Panc1 (cell line): Measurements from ENCODE around the gene CHDH. TPM values are rescaled to one million over a fixed set of nuclear protein-coding genes. Genes with fewer than 3 reads are reported as not detected.

Source experiments
- ATAC-seq: fragments of 200-7000 bp; cut with Tn5 transposase; 2 replicates; pipeline ENCODE4 v1.9.1; 2020; ENCODE audit warnings: mild to moderate bottlenecking, moderate library complexity
- BruUV-seq: library from RNA; stranded (reverse); fragments of 400-500 nt; replicated peaks from 2 replicates; lab custom pipeline; 2021; lab: Mats Ljungman, UMichigan
- CTCF ChIA-PET: fragments of 300-600 bp; sonication (Branson Sonifier 250); formaldehyde crosslinking; loops from one replicate; lab custom pipeline; 2022; ENCODE audit warnings: antibody characterized with exemption; lab: Charles Lee
- POLR2A ChIA-PET: fragments of 300-600 bp; sonication (Branson Sonifier 250); formaldehyde crosslinking; loops from one replicate; lab custom pipeline; 2022; ENCODE audit warnings: antibody characterized with exemption; lab: Charles Lee
- DNase-seq: peaks from one replicate; pipeline ENCODE4 v3.0.0-alpha.2; 2010; ENCODE audit warnings: low read depth, low spot score
- H3K27ac ChIP-seq: 2 replicates; pipeline ENCODE4 v1.5.1; 2011; ENCODE audit warnings: mild to moderate bottlenecking, low read length, inconsistent platforms
- H3K27me3 ChIP-seq: fragments of 200-500 bp; sonication (Bioruptor generic); 2 replicates; pipeline ENCODE4 v1.6.0; 2014; ENCODE audit warnings: low read length, inconsistent platforms; ENCODE audit not compliant: control insufficient read depth, insufficient read depth
- H3K36me3 ChIP-seq: fragments of 200-500 bp; sonication (Bioruptor generic); 2 replicates; pipeline ENCODE4 v1.5.1; 2014; ENCODE audit warnings: inconsistent platforms, mild to moderate bottlenecking, low read length, moderate library complexity; ENCODE audit not compliant: control insufficient read depth, insufficient read depth
- H3K4me1 ChIP-seq: 2 replicates; pipeline ENCODE4 v1.5.1; 2011; ENCODE audit warnings: inconsistent platforms, mild to moderate bottlenecking, low read length, moderate library complexity; ENCODE audit not compliant: control insufficient read depth, insufficient read depth
- H3K4me3 ChIP-seq, 2 experiments: 2 replicates each; pipeline ENCODE4 v1.5.1; 2011 to 2012; ENCODE audit warnings: low read depth in 2 of 2, low read length in 2 of 2, mild to moderate bottlenecking in 2 of 2, inconsistent platforms in 1 of 2, moderate library complexity in 1 of 2
- H3K9me3 ChIP-seq: fragments of 200-500 bp; sonication (Bioruptor generic); 2 replicates; pipeline ENCODE4 v1.5.1; 2014; ENCODE audit warnings: low read depth, mild to moderate bottlenecking, inconsistent platforms, low read length, moderate library complexity; ENCODE audit not compliant: control insufficient read depth, insufficient read depth
- POLR2AphosphoS5 ChIP-seq: IDR thresholded peaks from 2 replicates; pipeline ENCODE4 v1.6.1; 2012; ENCODE audit warnings: mild to moderate bottlenecking, low read depth, low read length, moderate library complexity
- SIN3A ChIP-seq: IDR thresholded peaks from 2 replicates; pipeline ENCODE4 v1.6.1; 2012; ENCODE audit warnings: low read depth, mild to moderate bottlenecking, low read length, moderate library complexity, borderline replicate concordance; ENCODE audit not compliant: insufficient read depth
- TCF7L2 ChIP-seq: IDR thresholded peaks from 2 replicates; pipeline ENCODE4 v1.6.1; 2011; ENCODE audit warnings: mild to moderate bottlenecking, low read depth, low read length, inconsistent platforms
- in situ Hi-C: cut with HindIII; loops from 2 replicates; pipeline ENCODE4 v1.10.0; 2016; ENCODE audit warnings: low sequenced_read_pairs, low pct_unique_long_range_greater_than_20kb
- intact Hi-C: fragments of 100-400 bp; cut with micrococcal nuclease; formaldehyde crosslinking; loops from one replicate; pipeline ENCODE4 v1.10.0; 2022; ENCODE audit not compliant: unreplicated experiment
- total RNA-seq: library from RNA; stranded (reverse); gene quantifications from one replicate; pipeline ENCODE4 v1.2.1, GENCODE V29; 2021; ENCODE audit not compliant: unreplicated experiment
- TF ChIP-seq, protein P1 (sequence below): fragments of 450-650 bp; IDR thresholded peaks from 2 replicates; pipeline ENCODE4 v1.5.1; 2017; ENCODE audit warnings: mild to moderate bottlenecking
- TF ChIP-seq, protein P2 (sequence below), 2 experiments: IDR thresholded peaks; 2 replicates each; pipeline ENCODE4 v1.6.1; 2011 to 2012; ENCODE audit warnings: low read depth in 2 of 2, control low read depth in 1 of 2, low read length in 1 of 2, mild to moderate bottlenecking in 1 of 2, moderate library complexity in 1 of 2; ENCODE audit not compliant: insufficient read depth in 1 of 2

The CHDH gene
- total RNA-seq, 1 experiment from 2014 or later: 24.1 TPM

DNA sequence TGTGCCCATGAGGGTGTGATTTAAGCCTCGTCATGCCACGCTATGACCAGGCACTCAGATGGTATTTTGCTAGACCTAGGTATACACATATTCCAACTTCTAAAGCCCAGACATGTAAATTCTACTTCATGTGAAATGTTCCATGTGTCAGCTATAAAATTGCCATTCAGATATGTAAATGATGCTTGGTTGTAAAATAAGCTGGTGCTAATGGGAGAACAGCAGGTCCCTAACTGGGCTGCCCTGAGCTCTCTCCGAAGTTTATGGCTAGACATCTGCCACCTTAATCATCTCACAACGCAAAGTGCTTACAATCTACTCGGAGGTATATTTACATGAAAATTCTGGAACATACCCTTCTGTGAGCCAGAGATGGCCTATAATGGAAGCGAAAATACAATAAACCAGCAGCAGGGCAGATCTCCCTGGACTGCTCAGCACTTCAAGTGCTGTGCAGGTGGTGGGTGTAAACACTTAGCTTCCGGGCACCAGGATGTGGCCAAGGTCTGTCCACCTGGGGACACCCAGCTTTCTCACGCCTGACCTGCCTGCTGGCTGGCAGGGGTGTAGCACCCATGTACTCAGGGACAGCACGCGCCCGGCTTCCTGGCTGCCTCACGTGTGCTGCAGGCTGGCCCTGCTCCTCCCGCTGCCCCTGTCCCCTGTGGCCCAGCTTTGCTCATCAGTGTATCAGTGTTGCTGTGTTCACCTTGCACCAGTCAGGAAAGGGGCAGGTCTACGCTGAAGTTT lies 82.0 kb downstream of the CHDH start:
- ChIA-PET POLR2A (no interaction called here), CTCF (no interaction called here)
- Histone ChIP-seq H3K9me3 (no peaks in the 10 kb centered on the region), H3K4me3 (no peak overlapping the region), H3K27me3 (no peaks in the 10 kb centered on the region), H3K36me3 (no peaks in the 10 kb centered on the region), H3K27ac (no peak overlapping the region), H3K4me1 (no peaks in the 10 kb centered on the region)
- intact Hi-C loops (no loop called here), in situ Hi-C loops (no loop called here)
- no peak for ATAC-seq
- DNase-seq: no peak
- no TSS peak for BruUV-seq
- TF ChIP-seq, protein P1, sequence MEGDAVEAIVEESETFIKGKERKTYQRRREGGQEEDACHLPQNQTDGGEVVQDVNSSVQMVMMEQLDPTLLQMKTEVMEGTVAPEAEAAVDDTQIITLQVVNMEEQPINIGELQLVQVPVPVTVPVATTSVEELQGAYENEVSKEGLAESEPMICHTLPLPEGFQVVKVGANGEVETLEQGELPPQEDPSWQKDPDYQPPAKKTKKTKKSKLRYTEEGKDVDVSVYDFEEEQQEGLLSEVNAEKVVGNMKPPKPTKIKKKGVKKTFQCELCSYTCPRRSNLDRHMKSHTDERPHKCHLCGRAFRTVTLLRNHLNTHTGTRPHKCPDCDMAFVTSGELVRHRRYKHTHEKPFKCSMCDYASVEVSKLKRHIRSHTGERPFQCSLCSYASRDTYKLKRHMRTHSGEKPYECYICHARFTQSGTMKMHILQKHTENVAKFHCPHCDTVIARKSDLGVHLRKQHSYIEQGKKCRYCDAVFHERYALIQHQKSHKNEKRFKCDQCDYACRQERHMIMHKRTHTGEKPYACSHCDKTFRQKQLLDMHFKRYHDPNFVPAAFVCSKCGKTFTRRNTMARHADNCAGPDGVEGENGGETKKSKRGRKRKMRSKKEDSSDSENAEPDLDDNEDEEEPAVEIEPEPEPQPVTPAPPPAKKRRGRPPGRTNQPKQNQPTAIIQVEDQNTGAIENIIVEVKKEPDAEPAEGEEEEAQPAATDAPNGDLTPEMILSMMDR: no peak
- TF ChIP-seq SIN3A: no peak
- TF ChIP-seq, protein P2, sequence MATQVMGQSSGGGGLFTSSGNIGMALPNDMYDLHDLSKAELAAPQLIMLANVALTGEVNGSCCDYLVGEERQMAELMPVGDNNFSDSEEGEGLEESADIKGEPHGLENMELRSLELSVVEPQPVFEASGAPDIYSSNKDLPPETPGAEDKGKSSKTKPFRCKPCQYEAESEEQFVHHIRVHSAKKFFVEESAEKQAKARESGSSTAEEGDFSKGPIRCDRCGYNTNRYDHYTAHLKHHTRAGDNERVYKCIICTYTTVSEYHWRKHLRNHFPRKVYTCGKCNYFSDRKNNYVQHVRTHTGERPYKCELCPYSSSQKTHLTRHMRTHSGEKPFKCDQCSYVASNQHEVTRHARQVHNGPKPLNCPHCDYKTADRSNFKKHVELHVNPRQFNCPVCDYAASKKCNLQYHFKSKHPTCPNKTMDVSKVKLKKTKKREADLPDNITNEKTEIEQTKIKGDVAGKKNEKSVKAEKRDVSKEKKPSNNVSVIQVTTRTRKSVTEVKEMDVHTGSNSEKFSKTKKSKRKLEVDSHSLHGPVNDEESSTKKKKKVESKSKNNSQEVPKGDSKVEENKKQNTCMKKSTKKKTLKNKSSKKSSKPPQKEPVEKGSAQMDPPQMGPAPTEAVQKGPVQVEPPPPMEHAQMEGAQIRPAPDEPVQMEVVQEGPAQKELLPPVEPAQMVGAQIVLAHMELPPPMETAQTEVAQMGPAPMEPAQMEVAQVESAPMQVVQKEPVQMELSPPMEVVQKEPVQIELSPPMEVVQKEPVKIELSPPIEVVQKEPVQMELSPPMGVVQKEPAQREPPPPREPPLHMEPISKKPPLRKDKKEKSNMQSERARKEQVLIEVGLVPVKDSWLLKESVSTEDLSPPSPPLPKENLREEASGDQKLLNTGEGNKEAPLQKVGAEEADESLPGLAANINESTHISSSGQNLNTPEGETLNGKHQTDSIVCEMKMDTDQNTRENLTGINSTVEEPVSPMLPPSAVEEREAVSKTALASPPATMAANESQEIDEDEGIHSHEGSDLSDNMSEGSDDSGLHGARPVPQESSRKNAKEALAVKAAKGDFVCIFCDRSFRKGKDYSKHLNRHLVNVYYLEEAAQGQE (IDR thresholded peaks at IDR 0.05; ENCODE audit: insufficient read depth in 1 of 2, low read depth in 2 of 2, low read length in 1 of 2): no peak
- TF ChIP-seq POLR2AphosphoS5: no peak
- TF ChIP-seq TCF7L2: no peak

- no peak for ATAC-seq
- intact Hi-C loops: no loop called here
- POLR2A ChIA-PET: no interaction called here
Observed at GRCh38 chr3:53763353-53763752, 82.9 kb downstream of the CHDH start.

More at GRCh38 chr3:53763353-53763752, 82.9 kb downstream of the CHDH start:
- in situ Hi-C loops: no loop called here
- Histone ChIP-seq H3K4me1 (no peaks in the 10 kb centered on the region), H3K36me3 (no peaks in the 10 kb centered on the region), H3K27ac (no peak overlapping the region), H3K9me3 (no peaks in the 10 kb centered on the region), H3K27me3 (no peaks in the 10 kb centered on the region), H3K4me3 (no peak overlapping the region)
- CTCF ChIA-PET: no interaction called here
- TF ChIP-seq, protein P2 (IDR thresholded peaks at IDR 0.05; ENCODE audit: insufficient read depth in 1 of 2, low read depth in 2 of 2, low read length in 1 of 2): no peak
- TF ChIP-seq POLR2AphosphoS5 (no peak), SIN3A (no peak), TCF7L2 (no peak)
- TF ChIP-seq, protein P1: no peak
- BruUV-seq: no TSS peak
- DNase-seq: no peak
